Muscle of arm (tissue), 12 donors: Measurements from ENCODE around the gene ZC3H12D. TPM values are rescaled to one million over a fixed set of nuclear protein-coding genes. Genes with fewer than 3 reads are reported as not detected.

ENCODE experiments used
- DNase-seq: peaks from one replicate; pipeline ENCODE4 v3.0.0-alpha.2; 2013
- polyA plus RNA-seq, 12 donors: library from polyadenylated mRNA; unstranded; fragments of 120-200 nt; gene quantifications; one replicate each; pipeline ENCODE4 v1.2.1, GENCODE V29; 2013; ENCODE audit not compliant: insufficient read length in 12 of 12

The ZC3H12D gene
- polyA plus RNA-seq, 12 donors = 0.10 to 0.58 (median 0.34) TPM; not detected in 2

DNA sequence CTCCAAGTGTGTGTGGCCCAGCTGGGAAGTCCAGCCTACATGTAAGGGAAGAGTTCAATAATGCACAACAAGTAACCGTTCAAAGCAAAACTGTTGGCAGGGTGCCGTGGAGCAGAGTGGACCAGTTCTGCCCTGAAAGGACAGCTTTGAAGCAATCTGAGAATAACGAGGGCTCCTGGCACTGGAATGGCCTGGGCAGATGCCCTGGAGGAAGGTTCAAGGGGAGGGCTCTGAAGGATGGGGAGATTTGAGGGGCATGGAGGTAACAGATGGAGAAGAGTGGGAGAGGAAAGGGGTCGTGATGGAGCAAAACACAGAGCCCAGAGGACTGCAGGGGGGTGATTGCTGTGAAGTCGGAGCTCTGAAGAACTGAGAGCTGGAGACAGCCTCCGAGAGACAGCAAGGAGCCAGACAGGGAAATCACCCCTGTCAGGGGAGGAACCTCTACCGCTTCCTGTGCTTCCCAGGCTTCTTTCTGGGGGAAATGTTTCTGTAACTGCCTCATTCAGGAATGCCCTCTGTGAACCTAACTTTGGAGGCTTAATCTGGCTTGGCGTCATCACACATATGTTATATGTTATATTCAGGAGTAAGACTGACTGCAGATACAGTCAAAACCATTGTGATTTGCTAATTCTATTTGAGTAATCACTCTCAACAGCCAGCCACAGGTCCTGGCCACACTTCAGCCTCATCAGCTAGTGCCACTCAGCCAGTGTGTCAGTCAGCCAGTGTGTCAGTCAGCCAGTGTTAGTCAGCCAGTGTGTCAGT lies 41.2 kb downstream of the ZC3H12D start:
- no peak for DNase-seq

- DNase-seq = no peak
Observed at GRCh38 chr6:149441740-149442139, 43.1 kb downstream of the ZC3H12D start.

- no peak for DNase-seq
Observed at GRCh38 chr6:149440735-149441671, 43.8 kb downstream of the ZC3H12D start.

GRCh38 chr6:149439626-149440025 lies 45.2 kb downstream of the ZC3H12D start:
- DNase-seq = no peak

GRCh38 chr6:149438855-149439254 lies 46.0 kb downstream of the ZC3H12D start:
- no peak for DNase-seq

DNA sequence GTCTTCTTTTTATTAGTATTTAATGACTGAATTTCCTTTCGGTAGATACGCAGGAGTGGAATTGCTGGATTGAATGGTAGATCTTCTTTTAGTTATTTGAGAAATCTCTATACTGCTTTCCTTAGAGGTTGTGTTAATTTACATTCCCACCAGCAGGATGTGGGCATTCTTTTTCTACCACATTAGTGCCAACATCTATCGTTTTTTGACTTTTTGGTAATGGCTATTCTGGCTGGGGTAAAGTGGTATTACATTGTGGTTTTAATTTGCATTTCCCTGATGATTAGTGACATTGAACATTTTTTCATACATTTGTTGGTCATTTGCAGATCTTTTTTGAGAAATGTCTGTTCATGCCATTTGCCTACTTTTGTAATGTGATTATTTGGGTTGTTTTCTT lies 47.6 kb downstream of the ZC3H12D start:
- no peak for DNase-seq

DNA sequence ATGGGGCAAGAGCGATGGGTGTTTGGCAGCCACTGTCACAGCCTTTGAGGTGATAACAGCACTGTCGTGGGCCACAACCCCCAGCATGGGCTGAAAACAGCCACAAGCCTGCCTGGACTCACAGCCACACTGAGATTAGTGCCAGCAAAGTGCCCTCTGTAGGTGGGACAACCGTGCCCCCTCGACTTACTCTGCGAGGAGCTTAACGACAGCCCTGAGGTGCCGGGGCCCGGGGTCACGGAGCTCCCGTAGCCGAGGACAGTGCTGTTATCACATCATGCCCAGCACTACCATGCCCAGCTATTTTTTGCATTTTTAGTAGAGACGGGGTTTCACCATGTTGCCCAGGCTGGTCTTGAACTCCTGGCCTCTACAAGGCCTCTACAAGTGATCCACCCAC lies 48.2 kb downstream of the ZC3H12D start:
- DNase-seq = no peak

DNA sequence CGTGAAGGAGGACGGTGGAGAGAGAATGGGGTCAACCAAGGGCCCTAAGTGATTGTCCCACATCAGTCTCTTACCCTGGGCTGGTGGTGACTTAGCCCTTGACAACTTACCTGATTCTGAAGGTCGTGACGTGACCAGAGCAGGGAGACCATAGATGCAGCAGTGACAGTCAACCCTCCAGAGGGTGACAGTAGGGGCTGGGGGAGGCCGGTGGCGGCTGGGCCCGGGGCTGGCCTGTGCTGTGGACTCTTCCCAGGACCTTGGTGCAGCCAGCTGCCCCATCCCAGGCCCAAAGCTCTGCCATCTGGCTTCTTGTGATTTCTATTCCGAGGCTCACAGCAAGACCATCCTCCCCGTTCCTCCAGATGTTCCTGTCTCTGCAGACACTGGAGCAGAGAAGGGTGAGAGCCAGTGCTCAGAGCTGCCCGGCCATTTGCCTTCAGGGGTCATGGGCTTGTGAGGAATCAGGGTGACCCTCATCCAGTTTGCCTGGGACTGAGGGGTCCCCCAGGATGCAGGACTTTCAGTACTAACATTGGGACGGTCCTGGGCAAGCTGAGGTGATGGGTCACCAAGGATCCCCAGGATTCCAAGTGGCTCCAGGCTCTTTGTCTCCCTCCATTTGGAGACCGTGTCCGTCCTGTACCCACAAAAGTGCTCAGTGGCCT lies 48.8 kb downstream of the ZC3H12D start:
- no peak for DNase-seq

DNA sequence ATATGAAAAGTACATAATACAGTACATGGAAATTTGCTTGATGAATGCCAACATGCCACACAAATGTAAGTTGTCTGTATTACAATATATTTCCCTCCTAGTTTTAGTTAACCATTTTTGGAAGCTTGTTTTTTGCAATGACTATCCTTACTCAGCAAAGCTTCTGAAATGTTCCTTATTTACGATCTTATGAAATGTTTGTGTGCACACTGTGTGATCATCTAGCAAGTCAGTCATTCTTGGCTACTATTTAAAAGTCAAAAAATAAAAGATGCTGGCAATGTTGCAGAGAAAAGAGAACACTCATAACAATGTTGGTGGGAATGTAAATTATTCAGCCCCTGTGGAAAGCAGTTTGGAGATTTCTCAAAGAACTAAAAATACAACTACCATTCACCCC lies 50.9 kb downstream of the ZC3H12D start:
- no peak for DNase-seq

- no peak for DNase-seq
Observed at GRCh38 chr6:149433405-149433804, 51.4 kb downstream of the ZC3H12D start.

DNA sequence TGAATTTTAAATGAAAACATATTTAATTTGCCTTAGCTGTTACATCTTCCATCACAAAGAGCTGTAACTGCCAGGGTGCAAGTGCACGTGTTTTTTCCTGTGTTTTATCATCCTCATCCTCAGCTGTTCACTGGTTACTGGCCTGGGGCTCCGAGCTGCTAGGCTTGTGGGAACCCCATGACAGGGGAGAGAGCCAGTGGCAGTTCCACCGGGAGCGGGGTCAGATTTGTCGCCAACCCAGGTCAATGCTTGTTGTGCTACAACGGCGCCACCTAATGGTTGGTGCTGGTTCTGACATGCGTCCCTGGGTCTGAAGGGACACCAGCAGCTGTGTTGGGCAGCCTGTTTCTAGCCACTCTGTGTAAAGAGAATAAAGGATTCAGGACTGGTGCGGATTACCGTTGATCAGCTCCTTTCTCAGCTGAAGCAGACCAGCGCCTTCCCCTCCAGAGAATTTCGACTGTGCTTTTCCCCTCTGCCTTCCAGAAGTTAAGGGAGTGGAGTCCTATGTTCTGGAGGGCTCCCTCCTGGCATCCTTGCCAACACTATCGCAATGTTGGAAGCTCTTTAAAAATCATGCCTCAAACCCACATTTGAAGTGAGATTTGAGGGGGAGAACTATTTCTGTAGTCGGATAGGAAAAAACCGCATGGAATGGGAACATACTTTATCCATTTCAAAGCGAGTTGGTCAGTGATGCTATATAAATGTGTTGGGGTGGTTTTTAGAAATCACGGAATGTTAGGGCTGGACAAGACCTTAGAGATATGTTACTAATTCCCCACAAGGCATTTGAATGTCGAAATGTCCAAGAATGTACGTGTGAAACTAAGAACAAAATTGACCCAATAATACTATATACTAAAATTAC lies 52.7 kb downstream of the ZC3H12D start:
- peak; percentile 90 for DNase-seq

- DNase-seq = no peak
Observed at GRCh38 chr6:149429427-149430360, 55.1 kb downstream of the ZC3H12D start.

- no peak for DNase-seq
Observed at GRCh38 chr6:149428606-149429005, 56.2 kb downstream of the ZC3H12D start.

DNA sequence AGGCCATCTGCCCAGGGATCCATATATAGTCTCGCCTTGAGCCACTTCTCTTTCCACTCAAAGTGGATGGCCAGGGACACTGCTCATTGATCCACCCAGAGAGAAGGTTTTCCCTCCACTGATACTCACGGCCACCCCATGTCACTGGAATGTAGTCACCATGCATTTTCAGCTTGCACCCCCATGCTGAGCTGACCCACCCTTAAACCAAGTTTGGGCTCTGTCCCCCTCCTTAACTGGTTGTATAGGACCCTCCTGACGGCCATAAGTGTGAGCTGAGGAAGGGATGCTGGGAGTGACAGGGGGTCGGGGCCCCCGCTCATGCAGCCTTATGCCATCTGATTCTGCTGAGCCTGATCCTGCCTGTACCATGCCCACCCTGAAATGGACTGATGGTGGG lies 59.1 kb downstream of the ZC3H12D start:
- no peak for DNase-seq

DNA sequence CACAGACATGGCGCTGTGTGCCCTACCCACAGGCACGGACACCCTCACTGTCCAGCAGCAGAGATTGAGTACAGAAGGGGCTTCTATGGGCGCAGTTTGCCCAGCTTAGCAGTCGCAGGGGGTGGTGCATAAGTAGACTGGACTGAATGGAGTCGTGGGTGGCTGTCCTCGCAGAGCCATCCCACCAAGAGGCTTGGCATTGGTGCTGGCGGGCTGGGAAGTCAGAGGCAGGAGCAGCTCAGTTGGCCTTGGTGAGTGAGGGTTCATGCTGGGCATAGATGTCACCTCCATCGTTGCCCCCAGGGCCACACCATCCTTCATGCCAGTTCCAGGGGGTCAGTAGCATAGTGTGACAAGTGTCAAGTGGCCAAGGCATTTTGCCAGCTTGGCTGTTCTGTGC lies 59.6 kb downstream of the ZC3H12D start:
- DNase-seq = no peak

- no peak for DNase-seq
Observed at GRCh38 chr6:149423964-149424440, 60.8 kb downstream of the ZC3H12D start.

GRCh38 chr6:149422581-149422980 lies 62.2 kb downstream of the ZC3H12D start:
- no peak for DNase-seq

- no peak for DNase-seq
Observed at GRCh38 chr6:149421132-149421531, 63.7 kb downstream of the ZC3H12D start.

GRCh38 chr6:149419696-149420404 lies 65.0 kb downstream of the ZC3H12D start:
- no peak for DNase-seq
